ENCODE results near the gene SUDS3.

DNA sequence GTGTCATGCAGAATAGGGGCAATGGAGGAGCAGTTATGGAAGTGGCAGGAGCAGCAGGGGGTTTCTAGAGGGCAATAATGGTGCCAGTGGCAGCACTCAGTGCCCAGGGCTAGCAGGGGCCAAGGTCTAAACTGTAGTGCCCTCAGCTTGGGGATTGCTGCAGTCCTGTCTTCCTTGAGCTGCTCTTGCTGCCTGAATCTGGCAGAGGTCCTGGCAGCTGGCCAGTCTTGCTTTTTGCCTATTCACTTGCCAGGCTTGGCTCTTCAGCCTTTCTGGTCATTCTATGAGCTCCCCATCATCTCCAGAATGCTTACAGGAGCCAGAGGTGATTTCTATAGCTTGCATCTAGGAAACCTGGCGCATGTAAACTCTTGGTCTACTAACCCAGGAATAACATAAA, 72.0 kb downstream of the SUDS3 start:
- TF ChIP-seq, protein P1, sequence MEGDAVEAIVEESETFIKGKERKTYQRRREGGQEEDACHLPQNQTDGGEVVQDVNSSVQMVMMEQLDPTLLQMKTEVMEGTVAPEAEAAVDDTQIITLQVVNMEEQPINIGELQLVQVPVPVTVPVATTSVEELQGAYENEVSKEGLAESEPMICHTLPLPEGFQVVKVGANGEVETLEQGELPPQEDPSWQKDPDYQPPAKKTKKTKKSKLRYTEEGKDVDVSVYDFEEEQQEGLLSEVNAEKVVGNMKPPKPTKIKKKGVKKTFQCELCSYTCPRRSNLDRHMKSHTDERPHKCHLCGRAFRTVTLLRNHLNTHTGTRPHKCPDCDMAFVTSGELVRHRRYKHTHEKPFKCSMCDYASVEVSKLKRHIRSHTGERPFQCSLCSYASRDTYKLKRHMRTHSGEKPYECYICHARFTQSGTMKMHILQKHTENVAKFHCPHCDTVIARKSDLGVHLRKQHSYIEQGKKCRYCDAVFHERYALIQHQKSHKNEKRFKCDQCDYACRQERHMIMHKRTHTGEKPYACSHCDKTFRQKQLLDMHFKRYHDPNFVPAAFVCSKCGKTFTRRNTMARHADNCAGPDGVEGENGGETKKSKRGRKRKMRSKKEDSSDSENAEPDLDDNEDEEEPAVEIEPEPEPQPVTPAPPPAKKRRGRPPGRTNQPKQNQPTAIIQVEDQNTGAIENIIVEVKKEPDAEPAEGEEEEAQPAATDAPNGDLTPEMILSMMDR (conservative IDR thresholded peaks at IDR 0.05): no peak
- no peak for TF ChIP-seq ZFX (IDR thresholded peaks at IDR 0.05)

Measured in C4-2B (cell line).